Activated CD4-positive, alpha-beta T cell treated with anti-CD3 and anti-CD28 coated beads for 36 hours (primary cell): ENCODE data around the gene FHIT. TPM values are rescaled to one million over a fixed set of nuclear protein-coding genes. Genes with fewer than 3 reads are reported as not detected.

ENCODE experiments used
- ATAC-seq: fragments of 200-7000 bp; cut with Tn5 transposase; one replicate; pipeline ENCODE4 v1.10.0; 2021; ENCODE audit warnings: mild to moderate bottlenecking, moderate library complexity
- CTCF ChIA-PET: fragments of 350-600 bp; sonication (Branson Sonifier 250); formaldehyde crosslinking; loops from one replicate; lab custom pipeline; 2021; ENCODE audit warnings: antibody characterized with exemption; lab: Charles Lee
- POLR2A ChIA-PET: fragments of 350-600 bp; sonication (Branson Sonifier 250); formaldehyde crosslinking; loops from one replicate; lab custom pipeline; 2021; ENCODE audit warnings: antibody characterized with exemption, inconsistent platforms; lab: Charles Lee
- DNase-seq: peaks from one replicate; pipeline ENCODE4 v3.0.0-alpha.2; 2020
- H3K27ac Mint-ChIP-seq: one replicate; pipeline ENCODE4 v1.8.0; 2021; ENCODE audit warnings: mixed read lengths
- H3K27me3 Mint-ChIP-seq: one replicate; pipeline ENCODE4 v1.8.0; 2021; ENCODE audit warnings: mixed read lengths
- H3K36me3 Mint-ChIP-seq: one replicate; pipeline ENCODE4 v1.8.0; 2021; ENCODE audit warnings: low read depth, mixed read lengths
- H3K4me1 Mint-ChIP-seq: one replicate; pipeline ENCODE4 v1.8.0; 2021; ENCODE audit warnings: mixed read lengths
- H3K4me3 Mint-ChIP-seq: one replicate; pipeline ENCODE4 v1.8.0; 2021; ENCODE audit warnings: mild to moderate bottlenecking, moderate library complexity, mixed read lengths
- H3K9me3 Mint-ChIP-seq: one replicate; pipeline ENCODE4 v1.8.0; 2021; ENCODE audit warnings: low read depth, mixed read lengths
- intact Hi-C, 2 experiments: fragments of 100-400 bp; cut with DNase I in 1 of 2; cut with micrococcal nuclease in 1 of 2; formaldehyde crosslinking; loops; one replicate each; pipeline versions ENCODE4 v1.14.2 to v1.15.1; 2022 to 2024; cut with DNase I, micrococcal nuclease
- total RNA-seq, 2 experiments: library from RNA; stranded (reverse); gene quantifications; one replicate each; pipeline ENCODE4 v1.2.3, GENCODE V29; 2021

The FHIT gene
- total RNA-seq, 2 experiments from 2014 or later, result 10.2 to 13.1 TPM

DNA sequence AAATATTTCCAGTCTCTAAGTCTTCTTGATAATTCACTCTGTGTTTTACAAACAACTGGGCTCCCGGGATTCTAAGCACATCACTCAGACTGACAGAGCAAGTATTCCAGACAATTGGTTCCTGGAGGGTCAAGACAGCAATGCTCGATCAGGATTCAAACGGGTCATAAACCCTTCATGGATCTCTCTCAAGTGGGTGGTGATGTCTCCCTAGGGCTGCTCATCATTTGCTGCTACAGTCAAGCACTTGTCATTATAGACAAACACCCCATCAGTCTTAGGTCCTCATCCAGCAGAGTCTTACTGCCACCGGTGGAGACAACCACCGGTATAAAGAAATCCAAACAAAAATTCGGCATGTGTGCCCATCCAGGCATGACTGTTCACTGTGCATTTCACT is 921.1 kb downstream of the FHIT start:
- ChIA-PET POLR2A (no interaction called here), CTCF (no interaction called here)
- Mint-ChIP-seq H3K9me3 (no peaks in the 10 kb centered on the region), H3K27me3 (no peaks in the 10 kb centered on the region), H3K4me1 (peaks cover 5% of the 10 kb centered on the region), H3K27ac (no peak overlapping the region), H3K36me3 (no peaks in the 10 kb centered on the region), H3K4me3 (no peak overlapping the region)
- intact Hi-C loops, result no loop called here
- ATAC-seq (no peak), DNase-seq (no peak)

DNA sequence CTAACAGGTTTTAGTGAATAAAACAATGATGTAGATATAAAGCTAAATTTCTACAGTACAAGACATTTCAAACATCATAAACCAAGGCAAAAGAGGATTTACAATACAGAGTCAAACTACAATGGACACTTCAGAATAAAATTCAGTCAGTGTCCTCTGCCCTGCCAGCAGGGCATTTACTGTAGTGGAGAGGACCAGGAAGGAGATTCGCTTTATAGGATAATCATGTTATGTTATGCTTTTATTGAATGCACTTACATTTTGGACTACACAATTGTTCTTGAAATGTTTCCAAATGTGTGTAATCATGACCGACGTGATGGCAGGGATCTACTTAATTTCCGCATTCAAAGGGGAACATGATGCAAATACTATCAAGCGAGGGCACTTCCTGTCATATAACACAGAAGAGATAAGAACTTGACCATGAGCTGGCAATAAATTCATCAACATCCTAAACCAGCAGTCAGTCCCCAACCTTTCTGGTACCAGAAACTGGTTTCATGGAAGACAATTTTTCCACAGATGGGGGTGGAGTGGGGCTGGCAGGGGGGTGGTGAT is 925.6 kb downstream of the FHIT start:
- intact Hi-C loops, result no loop called here
- H3K36me3 Mint-ChIP-seq, result no peaks in the 10 kb centered on the region

GRCh38 chr3:60323651-60324050 is 927.6 kb downstream of the FHIT start:
- Mint-ChIP-seq H3K4me3 (no peak overlapping the region), H3K27me3 (no peaks in the 10 kb centered on the region), H3K36me3 (no peaks in the 10 kb centered on the region), H3K9me3 (no peaks in the 10 kb centered on the region), H3K4me1 (no peaks in the 10 kb centered on the region), H3K27ac (no peak overlapping the region)
- intact Hi-C loops, result no loop called here
- ChIA-PET CTCF (no interaction called here), POLR2A (no interaction called here)
- no peak for ATAC-seq
- no peak for DNase-seq

More for the DNA sequence above, 925.6 kb downstream of the FHIT start:
- no peaks in the 10 kb centered on the region for H3K4me1 Mint-ChIP-seq
- H3K9me3 Mint-ChIP-seq, result no peaks in the 10 kb centered on the region
- no peak overlapping the region for H3K4me3 Mint-ChIP-seq
- no peak overlapping the region for H3K27ac Mint-ChIP-seq
- DNase-seq, result no peak
- ChIA-PET POLR2A (no interaction called here), CTCF (interaction anchor here (0.8 kb wide), 1 partner anchor 25 kb away, joined by 3 read pairs; no protein-coding TSS in a partner anchor)
- ATAC-seq, result no peak
- H3K27me3 Mint-ChIP-seq, result no peaks in the 10 kb centered on the region

GRCh38 chr3:60323180-60323579 is 928.1 kb downstream of the FHIT start:
- Mint-ChIP-seq H3K27me3 (no peaks in the 10 kb centered on the region), H3K9me3 (no peaks in the 10 kb centered on the region), H3K27ac (no peak overlapping the region), H3K4me3 (no peak overlapping the region), H3K36me3 (no peaks in the 10 kb centered on the region), H3K4me1 (no peaks in the 10 kb centered on the region)
- intact Hi-C loops, result no loop called here
- DNase-seq, result no peak
- CTCF ChIA-PET, result no interaction called here
- no peak for ATAC-seq
- POLR2A ChIA-PET, result no interaction called here

GRCh38 chr3:60322298-60322856 is 928.9 kb downstream of the FHIT start:
- ATAC-seq, result no peak
- POLR2A ChIA-PET, result no interaction called here

DNA sequence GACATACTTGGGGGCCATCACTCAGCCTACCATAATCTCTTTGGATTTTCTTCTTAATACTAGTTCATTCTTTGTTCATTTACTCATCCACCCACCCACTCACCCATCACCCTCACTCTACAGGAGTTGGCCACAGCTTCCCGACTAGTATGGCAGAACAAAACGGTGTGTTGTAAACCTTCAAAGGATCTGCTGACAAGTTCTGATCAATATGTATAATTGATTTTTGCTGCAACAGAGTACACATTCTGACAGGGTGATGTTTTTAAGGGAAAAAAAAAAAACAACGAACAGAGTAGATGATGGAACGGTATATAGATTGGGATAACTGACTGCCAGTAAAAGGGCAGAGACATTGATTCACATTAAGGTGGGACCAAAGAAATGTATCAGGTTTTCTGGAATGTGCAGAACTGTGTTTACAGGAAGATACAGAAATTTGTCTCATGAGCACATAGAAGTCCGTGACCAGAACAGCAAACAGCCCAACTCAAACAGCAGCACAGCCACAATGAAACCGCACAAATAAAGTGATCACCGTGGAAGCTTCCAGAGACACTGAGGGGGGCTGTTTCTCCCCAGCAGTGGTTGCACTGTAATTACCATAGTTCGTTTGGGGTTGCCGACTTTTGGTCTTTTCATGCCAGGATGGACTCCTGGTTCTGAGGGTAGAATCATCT is 931.9 kb downstream of the FHIT start:
- ATAC-seq (no peak), DNase-seq (no peak)
- H3K4me1 Mint-ChIP-seq, result peaks cover 4% of the 10 kb centered on the region
- intact Hi-C loops, result no loop called here
- no peak overlapping the region for H3K27ac Mint-ChIP-seq
- no peak overlapping the region for H3K4me3 Mint-ChIP-seq
- ChIA-PET CTCF (no interaction called here), POLR2A (no interaction called here)
- no peaks in the 10 kb centered on the region for H3K9me3 Mint-ChIP-seq
- no peaks in the 10 kb centered on the region for H3K36me3 Mint-ChIP-seq
- H3K27me3 Mint-ChIP-seq, result no peaks in the 10 kb centered on the region

More at GRCh38 chr3:60322298-60322856, 928.9 kb downstream of the FHIT start:
- Mint-ChIP-seq H3K36me3 (no peaks in the 10 kb centered on the region), H3K9me3 (no peaks in the 10 kb centered on the region), H3K4me1 (no peaks in the 10 kb centered on the region), H3K27me3 (no peaks in the 10 kb centered on the region), H3K4me3 (no peak overlapping the region), H3K27ac (no peak overlapping the region)
- CTCF ChIA-PET, result no interaction called here
- DNase-seq, result no peak
- intact Hi-C loops, result no loop called here

- no peaks in the 10 kb centered on the region for H3K36me3 Mint-ChIP-seq
- H3K4me3 Mint-ChIP-seq, result no peak overlapping the region
- DNase-seq (no peak), ATAC-seq (no peak)
- no peaks in the 10 kb centered on the region for H3K9me3 Mint-ChIP-seq
- intact Hi-C loops, result no loop called here
- ChIA-PET CTCF (no interaction called here), POLR2A (no interaction called here)
- peaks cover 15% of the 10 kb centered on the region for H3K4me1 Mint-ChIP-seq
- no peak overlapping the region for H3K27ac Mint-ChIP-seq
- no peaks in the 10 kb centered on the region for H3K27me3 Mint-ChIP-seq
Measured at GRCh38 chr3:60316121-60316797, 935.0 kb downstream of the FHIT start.

DNA sequence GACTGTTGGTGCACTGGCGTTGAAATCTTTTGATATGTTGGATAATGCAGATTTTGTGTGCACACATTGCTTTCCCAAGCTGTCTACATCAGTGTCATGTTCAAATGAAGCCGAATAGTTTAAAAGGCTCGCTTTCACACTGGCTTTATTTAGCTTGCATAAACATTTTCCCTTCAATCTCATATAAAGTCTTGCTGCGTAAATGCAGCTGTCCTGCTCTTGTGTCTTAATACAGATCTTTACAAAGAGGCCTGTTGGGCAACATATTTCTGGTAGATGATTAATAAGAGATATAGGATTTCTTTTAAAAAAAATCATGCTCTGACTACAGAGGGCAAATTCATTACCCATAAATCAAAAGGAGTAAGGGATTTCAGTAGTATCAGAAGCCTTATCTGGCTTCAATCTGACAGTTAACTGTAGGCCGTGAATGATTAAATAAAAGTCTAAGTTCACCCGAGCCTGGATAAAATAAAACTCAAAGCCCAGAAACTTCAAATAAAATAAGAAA is 937.2 kb downstream of the FHIT start:
- no peak overlapping the region for H3K27ac Mint-ChIP-seq
- intact Hi-C loops, result no loop called here

GRCh38 chr3:60313231-60313798 is 937.9 kb downstream of the FHIT start:
- no peaks in the 10 kb centered on the region for H3K27me3 Mint-ChIP-seq
- no peak overlapping the region for H3K4me3 Mint-ChIP-seq
- CTCF ChIA-PET, result interaction anchor here (0.7 kb wide), 1 partner anchor 643 kb away, joined by 3 read pairs; no protein-coding TSS in a partner anchor
- intact Hi-C loops, result no loop called here
- DNase-seq (no peak), ATAC-seq (no peak)
- H3K4me1 Mint-ChIP-seq, result peaks cover 15% of the 10 kb centered on the region
- POLR2A ChIA-PET, result no interaction called here
- no peaks in the 10 kb centered on the region for H3K36me3 Mint-ChIP-seq
- H3K27ac Mint-ChIP-seq, result no peak overlapping the region
- H3K9me3 Mint-ChIP-seq, result no peaks in the 10 kb centered on the region

More for the DNA sequence above, 937.2 kb downstream of the FHIT start:
- POLR2A ChIA-PET, result no interaction called here
- Mint-ChIP-seq H3K36me3 (no peaks in the 10 kb centered on the region), H3K4me3 (no peak overlapping the region), H3K9me3 (no peaks in the 10 kb centered on the region), H3K27me3 (no peaks in the 10 kb centered on the region), H3K4me1 (peaks cover 15% of the 10 kb centered on the region)
- peak; percentile 26 for ATAC-seq
- no peak for DNase-seq
- CTCF ChIA-PET, result no interaction called here

GRCh38 chr3:60309539-60310268 is 941.5 kb downstream of the FHIT start:
- DNase-seq (no peak), ATAC-seq (no peak)
- Mint-ChIP-seq H3K36me3 (no peaks in the 10 kb centered on the region), H3K27ac (no peak overlapping the region), H3K9me3 (no peaks in the 10 kb centered on the region), H3K4me1 (peaks cover 15% of the 10 kb centered on the region), H3K27me3 (no peaks in the 10 kb centered on the region), H3K4me3 (no peak overlapping the region)
- ChIA-PET POLR2A (interaction anchor here (0.6 kb wide), 1 partner anchor 338 kb away, joined by 5 read pairs; no protein-coding TSS in a partner anchor), CTCF (no interaction called here)
- intact Hi-C loops, result no loop called here

- no peak for DNase-seq
Measured at GRCh38 chr3:60308808-60309207, 942.4 kb downstream of the FHIT start.

More at GRCh38 chr3:60308808-60309207, 942.4 kb downstream of the FHIT start:
- no peak for ATAC-seq
- intact Hi-C loops, result no loop called here
- CTCF ChIA-PET, result interaction anchor here (0.5 kb wide), 1 partner anchor 991 kb away, joined by 3 read pairs; no protein-coding TSS in a partner anchor
- POLR2A ChIA-PET, result interaction anchor here (0.6 kb wide), 2 partner anchors 226 to 339 kb away, joined by 3 to 5 read pairs; no protein-coding TSS in a partner anchor
- no peaks in the 10 kb centered on the region for H3K9me3 Mint-ChIP-seq
- H3K36me3 Mint-ChIP-seq, result no peaks in the 10 kb centered on the region
- H3K4me1 Mint-ChIP-seq, result peaks cover 9% of the 10 kb centered on the region
- H3K4me3 Mint-ChIP-seq, result no peak overlapping the region
- H3K27me3 Mint-ChIP-seq, result no peaks in the 10 kb centered on the region
- H3K27ac Mint-ChIP-seq, result no peak overlapping the region
